ENCODE data around the gene BICDL1.

- TF ChIP-seq EZH2 (IDR thresholded peaks at IDR 0.05; ENCODE audit: low read length, unreplicated experiment) (no peak), CTCF (conservative IDR thresholded peaks at IDR 0.05; ENCODE audit: low read depth, low read length) (no peak)
Measured at GRCh38 chr12:120007272-120007671, 18.2 kb downstream of the BICDL1 start.

Measured in PC-3 (cell line).